GM12801 (cell line): ENCODE results near the gene DLX3.

Experiments
- TF ChIP-seq, protein P1 (sequence below): IDR thresholded peaks from one replicate; pipeline ENCODE4 v1.5.1; 2011; ENCODE audit warnings: control low read depth; ENCODE audit not compliant: insufficient read length; ENCODE audit errors: extremely low read depth

The DLX3 gene

DNA sequence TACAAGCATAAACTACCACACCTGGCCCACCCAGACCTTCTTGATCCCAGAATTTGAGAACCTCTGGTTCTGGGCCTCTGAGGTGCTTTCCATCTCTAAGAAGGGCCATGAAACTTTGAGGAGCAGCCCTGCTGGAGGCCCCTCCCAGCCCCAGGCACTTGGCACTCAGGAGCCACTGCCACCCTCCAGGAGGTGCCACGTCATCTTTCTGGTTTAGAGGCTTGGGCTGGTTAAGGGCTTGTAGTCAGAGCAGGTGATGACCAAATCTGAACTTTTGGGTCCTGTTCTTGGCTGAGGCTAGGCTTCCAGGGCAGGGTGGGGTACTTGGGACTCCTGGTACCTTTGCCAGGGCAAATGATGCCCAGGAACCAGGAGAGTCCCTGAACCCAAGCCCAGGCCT, 39.9 kb downstream of the DLX3 start:
- TF ChIP-seq, protein P1, sequence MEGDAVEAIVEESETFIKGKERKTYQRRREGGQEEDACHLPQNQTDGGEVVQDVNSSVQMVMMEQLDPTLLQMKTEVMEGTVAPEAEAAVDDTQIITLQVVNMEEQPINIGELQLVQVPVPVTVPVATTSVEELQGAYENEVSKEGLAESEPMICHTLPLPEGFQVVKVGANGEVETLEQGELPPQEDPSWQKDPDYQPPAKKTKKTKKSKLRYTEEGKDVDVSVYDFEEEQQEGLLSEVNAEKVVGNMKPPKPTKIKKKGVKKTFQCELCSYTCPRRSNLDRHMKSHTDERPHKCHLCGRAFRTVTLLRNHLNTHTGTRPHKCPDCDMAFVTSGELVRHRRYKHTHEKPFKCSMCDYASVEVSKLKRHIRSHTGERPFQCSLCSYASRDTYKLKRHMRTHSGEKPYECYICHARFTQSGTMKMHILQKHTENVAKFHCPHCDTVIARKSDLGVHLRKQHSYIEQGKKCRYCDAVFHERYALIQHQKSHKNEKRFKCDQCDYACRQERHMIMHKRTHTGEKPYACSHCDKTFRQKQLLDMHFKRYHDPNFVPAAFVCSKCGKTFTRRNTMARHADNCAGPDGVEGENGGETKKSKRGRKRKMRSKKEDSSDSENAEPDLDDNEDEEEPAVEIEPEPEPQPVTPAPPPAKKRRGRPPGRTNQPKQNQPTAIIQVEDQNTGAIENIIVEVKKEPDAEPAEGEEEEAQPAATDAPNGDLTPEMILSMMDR: no peak

DNA sequence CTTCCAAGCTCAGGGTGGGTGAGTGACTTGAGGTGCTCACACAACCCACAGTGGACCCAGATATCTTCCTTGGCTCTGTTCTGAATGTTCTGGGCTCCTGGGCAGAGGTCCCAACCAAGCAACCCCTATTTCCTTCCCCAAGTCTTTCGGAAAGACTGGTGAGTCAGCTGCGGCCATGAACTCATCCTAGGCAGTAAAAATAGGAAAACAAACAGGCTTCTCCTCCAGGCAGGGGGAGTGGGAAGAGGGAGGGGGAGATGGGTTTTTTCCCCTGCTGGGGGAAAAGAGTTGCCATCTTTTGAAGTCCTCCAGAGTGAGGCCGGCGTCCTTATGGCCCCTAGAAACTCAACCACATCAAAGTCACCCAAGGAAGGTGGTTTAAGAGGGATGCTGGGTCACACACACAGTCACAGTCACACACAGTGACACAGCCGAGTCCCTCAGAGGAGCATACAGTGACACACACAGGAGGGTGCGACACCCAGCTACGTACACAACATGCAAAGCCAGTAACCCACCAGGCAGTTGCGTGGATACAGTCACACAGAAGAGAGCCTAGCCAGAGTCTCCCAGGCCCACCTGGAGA, 42.0 kb downstream of the DLX3 start:
- TF ChIP-seq, protein P1: no peak

DNA sequence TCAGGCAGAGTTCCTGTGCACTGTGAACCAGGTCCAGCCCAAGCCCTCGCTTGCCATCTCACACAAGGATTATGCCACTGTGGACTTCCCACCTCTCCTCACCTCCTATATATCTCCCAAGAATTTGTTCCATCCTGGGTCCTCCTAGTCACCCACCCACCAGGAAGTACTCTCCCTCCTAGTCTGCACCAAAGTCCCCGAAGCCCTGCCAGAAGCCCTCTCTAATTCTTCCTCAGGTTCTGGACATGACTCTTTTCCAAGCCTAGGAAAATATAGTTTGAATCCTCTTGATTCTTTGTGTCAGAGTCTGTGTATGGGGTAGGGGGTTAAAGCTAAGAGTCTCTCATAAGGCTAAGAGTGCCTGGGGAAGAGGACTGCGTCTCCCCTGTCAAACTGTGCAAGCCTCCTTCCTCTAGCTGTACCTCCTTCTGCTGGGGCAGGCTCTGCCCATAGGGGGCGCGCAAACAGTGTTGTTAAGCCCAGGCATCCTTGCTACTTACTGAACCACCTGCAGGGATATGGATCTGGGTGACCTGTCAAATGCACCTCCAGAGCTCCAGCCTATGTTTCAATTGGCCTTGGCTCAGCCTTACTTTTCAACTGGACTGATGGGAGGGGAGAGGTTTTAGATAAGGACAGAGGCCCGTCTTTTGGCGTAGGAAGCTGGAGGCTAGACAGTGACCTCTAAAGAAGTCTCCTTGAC, 42.7 kb downstream of the DLX3 start:
- TF ChIP-seq, protein P1: peak; percentile 0

DNA sequence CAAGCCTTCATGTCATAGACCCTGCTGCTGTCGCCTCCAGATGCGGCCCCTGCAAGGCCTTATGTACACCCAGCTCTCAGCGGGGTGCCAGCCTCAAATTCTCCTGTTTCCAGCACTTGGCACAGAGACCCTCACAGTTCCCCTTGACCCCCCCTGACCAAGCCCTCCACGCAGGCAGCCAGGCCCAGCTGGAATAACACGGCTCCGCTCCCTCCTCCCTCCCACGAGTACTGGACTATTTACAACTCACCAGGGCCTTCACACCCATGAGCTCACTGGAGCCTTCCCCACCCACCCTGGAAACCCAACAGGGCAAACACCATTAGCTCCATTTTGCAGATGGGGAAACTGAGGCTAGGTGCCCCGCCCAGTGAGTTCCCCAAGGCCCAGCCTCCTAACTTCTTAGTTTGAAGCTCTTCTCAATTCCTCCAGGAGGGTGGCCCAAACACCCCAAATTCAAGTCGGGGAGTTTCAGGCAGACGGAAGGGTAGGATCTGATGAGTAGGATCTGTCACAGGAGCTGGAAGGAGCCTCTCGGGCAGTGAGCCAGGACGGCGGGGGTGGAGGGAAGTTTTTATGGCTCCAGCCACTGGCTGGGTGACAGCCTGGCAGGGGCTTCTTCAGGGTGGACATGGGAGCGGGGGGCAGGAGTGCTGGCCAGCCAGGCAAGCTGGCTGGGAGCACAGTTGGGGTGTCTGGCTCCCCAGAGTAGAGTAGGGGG, 43.5 kb downstream of the DLX3 start:
- TF ChIP-seq, protein P1: no peak

DNA sequence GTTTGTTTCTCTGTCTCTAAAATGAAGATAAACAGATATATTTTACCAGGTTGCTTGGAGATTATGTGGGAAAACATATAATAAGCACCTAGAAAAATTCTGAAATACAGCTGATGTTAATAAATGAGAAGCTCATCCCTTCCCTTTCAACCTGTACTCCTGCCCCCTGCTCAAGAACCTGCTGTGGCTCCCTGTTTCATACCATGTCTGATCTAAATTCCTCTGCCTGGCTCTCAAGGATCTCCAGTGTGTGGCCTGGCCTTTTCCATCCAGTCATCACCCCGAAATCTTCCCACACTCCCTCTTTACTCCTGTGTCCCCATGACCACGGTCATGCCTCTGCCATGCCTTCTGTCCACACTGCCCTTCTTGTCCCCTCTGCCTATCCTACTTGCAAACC, 45.4 kb downstream of the DLX3 start:
- TF ChIP-seq, protein P1: no peak

DNA sequence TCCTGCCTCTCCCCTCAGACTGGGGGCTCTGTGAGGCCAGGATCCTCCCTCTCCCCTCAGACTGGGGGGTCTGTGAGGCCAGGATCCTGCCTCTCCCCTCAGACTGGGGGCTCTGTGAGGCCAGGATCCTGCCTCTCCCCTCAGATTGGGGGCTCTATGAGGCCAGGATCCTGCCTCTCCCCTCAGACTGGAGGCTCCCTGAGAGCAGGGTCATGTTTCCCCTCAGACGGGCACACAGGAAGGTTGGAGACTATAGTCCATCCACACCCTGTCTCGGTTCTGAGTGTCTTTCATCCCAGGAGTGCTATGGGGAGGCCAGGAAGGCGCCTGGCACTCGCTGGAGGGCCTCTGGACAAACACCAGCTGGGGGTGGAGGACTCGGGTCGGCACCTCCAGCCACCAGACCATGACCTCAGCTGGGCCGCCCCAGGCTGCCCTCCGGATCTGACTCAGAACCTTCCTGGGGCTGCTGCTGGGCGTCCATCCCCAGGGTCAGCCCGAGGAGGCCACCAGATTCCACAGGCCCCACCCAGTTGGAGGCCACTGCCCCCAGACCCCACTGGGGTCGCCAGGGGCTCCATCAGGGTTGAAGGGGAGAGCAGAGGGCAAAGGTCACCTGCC, 48.0 kb downstream of the DLX3 start:
- TF ChIP-seq, protein P1: no peak

DNA sequence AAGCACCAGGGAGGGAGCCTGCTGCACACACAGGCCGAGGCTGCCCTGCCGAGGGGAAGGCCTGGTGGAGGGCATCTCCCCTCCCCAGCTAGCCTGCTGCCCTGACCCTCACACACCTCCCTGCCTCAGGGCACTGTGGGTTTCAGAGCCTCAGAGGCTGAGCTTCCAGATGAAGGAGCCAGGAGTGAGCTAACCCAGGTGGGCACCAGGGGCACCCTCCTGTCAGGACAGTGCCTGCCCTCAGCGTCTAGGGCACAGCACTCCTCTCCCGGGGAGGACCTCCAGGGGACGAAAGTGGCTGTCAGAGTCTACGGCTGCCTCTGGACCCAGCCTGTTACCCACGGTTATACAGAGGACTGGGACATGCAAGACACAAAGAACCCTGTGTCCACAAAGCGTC, 48.8 kb downstream of the DLX3 start:
- TF ChIP-seq, protein P1: no peak
